A673 (cell line): ENCODE results near the gene TENM4. TPM values are rescaled to one million over a fixed set of nuclear protein-coding genes. Genes with fewer than 3 reads are reported as not detected.
"Not testable (repeated sequence)": the region's sequence is repeated elsewhere in the genome, so short reads cannot be mapped to it uniquely, and the experiment has no call there.

ENCODE experiments used
- BruUV-seq: library from RNA; stranded (reverse); fragments of 400-500 nt; replicated peaks from 2 replicates; lab custom pipeline; 2021; lab: Mats Ljungman, UMichigan
- CTCF ChIA-PET: fragments of 300-600 bp; sonication (Branson Sonifier 250); formaldehyde crosslinking; loops from one replicate; lab custom pipeline; 2022; ENCODE audit warnings: antibody characterized with exemption; lab: Charles Lee
- POLR2A ChIA-PET: fragments of 300-600 bp; sonication (Branson Sonifier 250); formaldehyde crosslinking; loops from one replicate; lab custom pipeline; 2022; ENCODE audit warnings: antibody characterized with exemption; ENCODE audit not compliant: low non-redundant PET; lab: Charles Lee
- DNase-seq: peaks from one replicate; pipeline ENCODE4 v3.0.0-alpha.2; 2015; ENCODE audit warnings: low spot score
- H3K27ac ChIP-seq: fragments of 200-600 bp; sonication (generic); 2 replicates; pipeline ENCODE4 v1.5.1; 2016; ENCODE audit warnings: mixed run types, low read depth, mild to moderate bottlenecking, mixed read lengths, antibody characterized with exemption, low read length; ENCODE audit not compliant: poor library complexity, severe bottlenecking
- H3K27me3 ChIP-seq: fragments of 200-600 bp; sonication (generic); replicated peaks from 2 replicates; pipeline ENCODE4 v1.6.1; 2017; ENCODE audit warnings: mixed run types, low read depth, mild to moderate bottlenecking, mixed read lengths, antibody characterized with exemption, low read length; ENCODE audit not compliant: insufficient read depth, poor library complexity
- H3K36me3 ChIP-seq: fragments of 200-600 bp; sonication (generic); 2 replicates; pipeline ENCODE4 v1.6.1; 2016; ENCODE audit warnings: mixed run types, mild to moderate bottlenecking, mixed read lengths, antibody characterized with exemption, low read length; ENCODE audit not compliant: insufficient read depth, poor library complexity, severe bottlenecking
- H3K4me1 ChIP-seq: fragments of 200-600 bp; sonication (generic); 2 replicates; pipeline ENCODE4 v1.6.1; 2017; ENCODE audit warnings: mixed run types, mild to moderate bottlenecking, mixed read lengths, antibody characterized with exemption, low read length; ENCODE audit not compliant: insufficient read depth, poor library complexity, severe bottlenecking
- H3K4me3 ChIP-seq: fragments of 200-600 bp; sonication (generic); 2 replicates; pipeline ENCODE4 v1.5.1; 2016; ENCODE audit warnings: low read depth, mixed run types, mild to moderate bottlenecking, mixed read lengths, low read length; ENCODE audit not compliant: poor library complexity, severe bottlenecking
- H3K9me3 ChIP-seq: fragments of 200-600 bp; sonication (generic); 2 replicates; pipeline ENCODE4 v1.6.1; 2016; ENCODE audit warnings: mixed run types, low read depth, mild to moderate bottlenecking, mixed read lengths, antibody characterized with exemption, low read length; ENCODE audit not compliant: poor library complexity, severe bottlenecking
- CTCF ChIP-seq: fragments of 300-800, 200-600 bp; sonication (generic); conservative IDR thresholded peaks from 2 replicates; pipeline ENCODE4 v1.5.1; 2017; ENCODE audit warnings: low read depth, mild to moderate bottlenecking, antibody characterized with exemption, low read length, moderate library complexity, mixed read lengths
- EZH2 ChIP-seq: fragments of 200-600 bp; sonication (generic); IDR thresholded peaks from 2 replicates; pipeline ENCODE4 v1.6.1; 2017; ENCODE audit warnings: borderline replicate concordance, low read depth, mild to moderate bottlenecking, mixed read lengths, antibody characterized with exemption, low read length; ENCODE audit not compliant: poor library complexity, severe bottlenecking
- intact Hi-C: fragments of 100-400 bp; cut with micrococcal nuclease; formaldehyde crosslinking; loops from one replicate; pipeline ENCODE4 v1.10.0; 2022; ENCODE audit not compliant: unreplicated experiment
- total RNA-seq: library from RNA; stranded (reverse); gene quantifications from 2 replicates; pipeline ENCODE4 v1.2.3, GENCODE V29; 2021

TENM4 gene
- total RNA-seq, 1 experiment from 2014 or later = 0.11 TPM

- ChIA-PET POLR2A (no interaction called here), CTCF (no interaction called here)
- BruUV-seq = no TSS peak
- TF ChIP-seq CTCF = no peak
- no peak for TF ChIP-seq EZH2
- Histone ChIP-seq H3K4me1 (no peaks in the 10 kb centered on the region), H3K27me3 (no peaks in the 10 kb centered on the region), H3K36me3 (no peaks in the 10 kb centered on the region), H3K9me3 (no peaks in the 10 kb centered on the region), H3K4me3 (no peak overlapping the region), H3K27ac (no peak overlapping the region)
- intact Hi-C loops = no loop called here
- DNase-seq = no peak
These were observed 212.8 kb downstream of the TENM4 start for GRCh38 chr11:79227767-79228755.

- ChIA-PET POLR2A (no interaction called here), CTCF (no interaction called here)
- Histone ChIP-seq H3K27ac (no peak overlapping the region), H3K27me3 (no peaks in the 10 kb centered on the region), H3K9me3 (no peaks in the 10 kb centered on the region), H3K36me3 (no peaks in the 10 kb centered on the region), H3K4me1 (no peaks in the 10 kb centered on the region), H3K4me3 (no peak overlapping the region)
- DNase-seq = no peak
- TF ChIP-seq EZH2 = no peak
- TF ChIP-seq CTCF = no peak
- intact Hi-C loops = no loop called here
- no TSS peak for BruUV-seq
These were observed 213.5 kb downstream of the TENM4 start for GRCh38 chr11:79227308-79227707.

GRCh38 chr11:79226126-79226525, 214.7 kb downstream of the TENM4 start:
- no TSS peak for BruUV-seq
- H3K4me3 ChIP-seq = no peak overlapping the region
- no peaks in the 10 kb centered on the region for H3K27me3 ChIP-seq
- no peak for TF ChIP-seq EZH2
- no peak for TF ChIP-seq CTCF
- H3K27ac ChIP-seq = no peak overlapping the region
- no peaks in the 10 kb centered on the region for H3K4me1 ChIP-seq
- POLR2A ChIA-PET = no interaction called here
- intact Hi-C loops = no loop called here
- DNase-seq = no peak
- no peaks in the 10 kb centered on the region for H3K36me3 ChIP-seq
- CTCF ChIA-PET = no interaction called here
- no peaks in the 10 kb centered on the region for H3K9me3 ChIP-seq

GRCh38 chr11:79222163-79222562, 218.7 kb downstream of the TENM4 start:
- CTCF ChIA-PET, H3K9me3 ChIP-seq, H3K36me3 ChIP-seq, H3K27me3 ChIP-seq, BruUV-seq, H3K4me1 ChIP-seq, POLR2A ChIA-PET, intact Hi-C loops, DNase-seq, H3K27ac ChIP-seq, H3K4me3 ChIP-seq: not testable (repeated sequence)
